Neural progenitor cell (in vitro differentiated cells): Measurements from ENCODE around the gene MORC4. TPM values are rescaled to one million over a fixed set of nuclear protein-coding genes. Genes with fewer than 3 reads are reported as not detected.

Source experiments
- DNase-seq: peaks from one replicate; pipeline ENCODE4 v3.0.0-alpha.2; 2016; ENCODE audit warnings: low spot score
- H2AFZ ChIP-seq: fragments of 200-600 bp; sonication (generic); replicated peaks from 2 replicates; pipeline ENCODE4 v1.6.1; 2016; ENCODE audit warnings: antibody characterized with exemption
- H3F3A ChIP-seq: fragments of 200-600 bp; sonication (generic); 2 replicates; pipeline ENCODE4 v1.6.1; 2016; ENCODE audit warnings: antibody characterized with exemption, low read depth
- H3K27ac ChIP-seq: fragments of 200-600 bp; sonication (generic); 2 replicates; pipeline ENCODE4 v1.5.1; 2016; ENCODE audit warnings: mild to moderate bottlenecking
- H3K27me3 ChIP-seq: fragments of 200-600 bp; sonication (generic); 2 replicates; pipeline ENCODE4 v1.6.1; 2016; ENCODE audit warnings: mild to moderate bottlenecking, moderate library complexity
- H3K36me3 ChIP-seq: fragments of 200-600 bp; sonication (generic); 2 replicates; pipeline ENCODE4 v1.5.1; 2016
- H3K4me1 ChIP-seq: fragments of 200-600 bp; sonication (generic); 2 replicates; pipeline ENCODE4 v1.6.1; 2016; ENCODE audit warnings: mixed run types
- H3K4me2 ChIP-seq: fragments of 200-600 bp; sonication (generic); 2 replicates; pipeline ENCODE4 v1.6.1; 2016
- H3K4me3 ChIP-seq: fragments of 200-600 bp; sonication (generic); 2 replicates; pipeline ENCODE4 v1.5.1; 2016
- H3K79me2 ChIP-seq: fragments of 200-600 bp; sonication (generic); 2 replicates; pipeline ENCODE4 v1.6.1; 2016; ENCODE audit warnings: low read depth
- H3K9ac ChIP-seq: fragments of 200-600 bp; sonication (generic); 2 replicates; pipeline ENCODE4 v1.6.1; 2016
- H3K9me3 ChIP-seq: fragments of 200-600 bp; sonication (generic); 2 replicates; pipeline ENCODE4 v1.5.1; 2016; ENCODE audit warnings: low read depth
- H4K20me1 ChIP-seq: fragments of 200-600 bp; sonication (generic); 2 replicates; pipeline ENCODE4 v1.6.1; 2016; ENCODE audit warnings: low read depth
- H3K27ac Mint-ChIP-seq: 3 replicates; pipeline ENCODE4 v1.8.0; 2021; ENCODE audit warnings: mixed read lengths
- H3K27me3 Mint-ChIP-seq: 2 replicates; pipeline ENCODE4 v1.8.0; 2022; ENCODE audit warnings: low read depth, mild to moderate bottlenecking, inconsistent platforms, moderate library complexity, mixed read lengths; ENCODE audit not compliant: insufficient read depth
- H3K36me3 Mint-ChIP-seq: 3 replicates; pipeline ENCODE4 v1.8.0; 2021; ENCODE audit warnings: mixed read lengths
- H3K4me1 Mint-ChIP-seq: 3 replicates; pipeline ENCODE4 v1.8.0; 2021; ENCODE audit warnings: mixed read lengths
- H3K4me3 Mint-ChIP-seq: 3 replicates; pipeline ENCODE4 v1.8.0; 2021; ENCODE audit warnings: mild to moderate bottlenecking, moderate library complexity, mixed read lengths
- H3K9me3 Mint-ChIP-seq: 3 replicates; pipeline ENCODE4 v1.8.0; 2020; ENCODE audit warnings: mixed read lengths
- CTCF ChIP-seq: fragments of 200-600 bp; sonication (generic); IDR thresholded peaks from 2 replicates; pipeline ENCODE4 v1.5.1; 2017; ENCODE audit warnings: antibody characterized with exemption, mild to moderate bottlenecking
- EZH2 ChIP-seq: fragments of 200-600 bp; sonication (generic); IDR thresholded peaks from 2 replicates; pipeline ENCODE4 v1.6.1; 2017; ENCODE audit warnings: antibody characterized with exemption, mild to moderate bottlenecking, moderate library complexity
- EZH2phosphoT487 ChIP-seq: fragments of 200-600 bp; sonication (generic); IDR thresholded peaks from 2 replicates; pipeline ENCODE4 v1.6.1; 2017; ENCODE audit warnings: antibody characterized with exemption
- total RNA-seq: library from RNA; depleted of rRNA; stranded (reverse); fragments of >200 nt; gene quantifications from 2 replicates; pipeline ENCODE4 v1.2.3, GENCODE V29; 2015; ENCODE audit warnings: low replicate concordance

The MORC4 gene
- total RNA-seq, 1 donor from 2014 or later: 7.6 TPM

DNA sequence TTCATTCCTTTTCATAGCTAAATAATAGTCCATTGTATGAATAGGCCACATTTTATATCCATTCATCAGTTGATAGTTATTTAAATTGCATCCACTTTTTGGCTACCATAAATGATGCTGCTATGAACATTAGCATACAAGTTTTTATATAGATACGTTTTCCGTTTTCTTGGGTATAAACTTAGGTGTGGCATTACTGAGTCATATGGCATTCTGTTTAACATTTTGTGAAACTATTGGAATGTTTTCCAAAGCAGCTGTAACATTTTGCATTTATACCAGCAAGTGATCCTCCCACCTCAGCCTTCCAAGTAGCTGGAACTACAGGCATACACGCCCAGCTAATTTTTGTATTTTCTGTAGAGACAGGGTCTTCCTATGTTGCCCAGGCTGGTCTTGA, 53.5 kb downstream of the MORC4 start:
- peaks cover 9% of the 10 kb centered on the region for H3K36me3 Mint-ChIP-seq
- no peak overlapping the region for H3K4me3 Mint-ChIP-seq
- H3K9me3 Mint-ChIP-seq: no peaks in the 10 kb centered on the region
- no peaks in the 10 kb centered on the region for H3K9me3 ChIP-seq
- H3K27ac Mint-ChIP-seq: no peak overlapping the region
- no peaks in the 10 kb centered on the region for H3K27me3 ChIP-seq
- no peak overlapping the region for H3K9ac ChIP-seq
- H2AFZ ChIP-seq: no peak overlapping the region
- H3K4me1 Mint-ChIP-seq: no peaks in the 10 kb centered on the region
- H3K79me2 ChIP-seq: no peaks in the 10 kb centered on the region
- H3K27me3 Mint-ChIP-seq: no peaks in the 10 kb centered on the region
- DNase-seq: no peak
- H3F3A ChIP-seq: peaks cover 3% of the 10 kb centered on the region
- H3K27ac ChIP-seq: no peak overlapping the region
- no peaks in the 10 kb centered on the region for H3K4me1 ChIP-seq
- TF ChIP-seq CTCF (no peak), EZH2phosphoT487 (no peak), EZH2 (no peak)
- no peaks in the 10 kb centered on the region for H4K20me1 ChIP-seq
- no peak overlapping the region for H3K4me3 ChIP-seq
- no peaks in the 10 kb centered on the region for H3K36me3 ChIP-seq
- H3K4me2 ChIP-seq: no peak overlapping the region

DNA sequence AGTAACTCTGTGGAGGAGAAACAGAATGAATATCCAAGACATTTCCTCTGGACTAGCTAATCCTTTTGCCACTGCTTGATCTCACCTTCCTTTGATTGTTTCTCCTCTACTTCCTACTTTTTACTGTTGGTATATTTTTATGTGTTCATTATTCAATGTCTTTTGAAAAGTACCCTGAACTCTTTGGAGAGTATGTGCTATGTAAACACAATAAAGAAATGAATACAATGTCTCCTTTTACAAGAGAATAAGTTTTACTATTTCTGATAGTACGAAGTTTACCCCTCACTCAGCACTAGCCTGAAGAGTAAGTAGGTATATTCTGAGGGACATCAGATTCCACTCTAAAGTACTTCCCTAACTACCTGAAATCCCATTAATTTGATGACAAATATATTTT, 59.9 kb downstream of the MORC4 start:
- Histone ChIP-seq H3K4me3 (no peak overlapping the region), H3K9me3 (no peaks in the 10 kb centered on the region), H2AFZ (no peak overlapping the region), H3K4me2 (no peak overlapping the region), H3K4me1 (peaks cover 9% of the 10 kb centered on the region), H3F3A (peaks cover 3% of the 10 kb centered on the region), H3K79me2 (no peaks in the 10 kb centered on the region), H3K9ac (no peak overlapping the region), H3K27ac (no peak overlapping the region), H4K20me1 (no peaks in the 10 kb centered on the region), H3K36me3 (no peaks in the 10 kb centered on the region), H3K27me3 (no peaks in the 10 kb centered on the region)
- no peaks in the 10 kb centered on the region for H3K27me3 Mint-ChIP-seq
- no peaks in the 10 kb centered on the region for H3K9me3 Mint-ChIP-seq
- no peak overlapping the region for H3K4me3 Mint-ChIP-seq
- TF ChIP-seq CTCF: no peak
- TF ChIP-seq EZH2phosphoT487: no peak
- TF ChIP-seq EZH2: no peak
- peaks cover under 1% of the 10 kb centered on the region for H3K4me1 Mint-ChIP-seq
- peaks cover 9% of the 10 kb centered on the region for H3K36me3 Mint-ChIP-seq
- no peak overlapping the region for H3K27ac Mint-ChIP-seq
- DNase-seq: no peak

DNA sequence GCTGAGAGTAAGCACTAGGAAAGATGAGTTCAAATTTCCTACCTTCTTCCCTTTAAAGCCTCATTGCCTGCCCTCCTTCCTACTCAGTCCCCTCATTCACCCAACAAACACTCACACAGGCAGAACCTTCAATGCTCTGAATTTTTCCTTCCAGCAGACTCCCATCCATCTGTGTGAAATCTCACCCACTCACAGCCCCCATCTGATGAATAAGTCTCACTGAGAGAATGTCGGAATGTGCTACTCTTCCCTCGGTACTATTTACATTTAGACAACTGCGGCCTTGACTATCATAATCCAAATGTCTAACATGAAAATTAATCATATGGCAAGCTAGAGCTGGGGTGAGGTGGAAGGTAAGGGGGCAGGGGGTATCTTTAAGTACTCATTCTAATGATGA, 60.4 kb downstream of the MORC4 start:
- DNase-seq: no peak
- Histone ChIP-seq H3K27me3 (no peaks in the 10 kb centered on the region), H3K4me2 (no peak overlapping the region), H3K9me3 (no peaks in the 10 kb centered on the region), H3K36me3 (no peaks in the 10 kb centered on the region), H3K9ac (no peak overlapping the region), H3K27ac (no peak overlapping the region), H3K4me3 (no peak overlapping the region), H3K79me2 (no peaks in the 10 kb centered on the region), H4K20me1 (no peaks in the 10 kb centered on the region), H2AFZ (no peak overlapping the region), H3F3A (peaks cover 3% of the 10 kb centered on the region), H3K4me1 (peaks cover 9% of the 10 kb centered on the region)
- TF ChIP-seq EZH2 (no peak), CTCF (no peak), EZH2phosphoT487 (no peak)
- no peak overlapping the region for H3K4me3 Mint-ChIP-seq
- H3K27ac Mint-ChIP-seq: no peak overlapping the region
- H3K4me1 Mint-ChIP-seq: peaks cover 2% of the 10 kb centered on the region
- no peaks in the 10 kb centered on the region for H3K27me3 Mint-ChIP-seq
- peaks cover 9% of the 10 kb centered on the region for H3K36me3 Mint-ChIP-seq
- H3K9me3 Mint-ChIP-seq: no peaks in the 10 kb centered on the region
